NCI-H1105 (cell line): ENCODE measurements around the gene KLF15.

ENCODE experiments used
- DNase-seq: peaks from one replicate; lab custom pipeline; 2025; lab: John Stamatoyannopoulos, UW

Gene KLF15

DNA sequence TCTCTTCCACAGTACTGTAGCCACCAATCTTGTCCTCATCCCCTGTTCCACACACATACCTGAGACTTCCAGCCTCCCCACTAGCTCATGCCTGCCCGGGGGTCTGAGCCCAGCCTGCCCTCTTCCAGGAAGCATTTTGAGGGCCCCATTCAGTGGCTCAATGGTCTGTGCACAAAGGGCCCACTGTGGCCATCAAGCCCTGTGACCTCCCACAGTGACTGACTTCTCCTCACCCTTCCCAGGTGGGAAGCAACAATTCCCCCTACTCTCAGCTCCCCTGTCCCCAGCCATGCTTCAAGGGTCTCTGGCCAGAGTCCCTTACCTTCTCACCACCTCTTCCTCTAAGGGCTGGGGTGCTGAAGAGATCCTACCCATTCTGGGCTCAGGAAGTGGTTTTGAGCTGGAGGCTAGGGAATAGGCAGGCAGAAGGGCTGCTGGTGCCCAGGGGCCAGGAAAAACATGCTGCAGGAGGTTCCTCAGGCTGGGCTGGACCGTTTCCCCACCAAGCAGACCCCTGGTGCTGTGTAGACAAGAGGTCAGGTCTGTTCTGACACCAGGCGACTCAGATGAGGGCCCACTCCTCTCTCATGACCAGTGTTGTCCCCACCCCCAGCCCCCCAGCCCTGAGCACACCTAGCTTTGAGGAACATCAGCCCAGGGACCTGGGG, 3.0 kb upstream of the KLF15 start:
- DNase-seq = no peak

DNA sequence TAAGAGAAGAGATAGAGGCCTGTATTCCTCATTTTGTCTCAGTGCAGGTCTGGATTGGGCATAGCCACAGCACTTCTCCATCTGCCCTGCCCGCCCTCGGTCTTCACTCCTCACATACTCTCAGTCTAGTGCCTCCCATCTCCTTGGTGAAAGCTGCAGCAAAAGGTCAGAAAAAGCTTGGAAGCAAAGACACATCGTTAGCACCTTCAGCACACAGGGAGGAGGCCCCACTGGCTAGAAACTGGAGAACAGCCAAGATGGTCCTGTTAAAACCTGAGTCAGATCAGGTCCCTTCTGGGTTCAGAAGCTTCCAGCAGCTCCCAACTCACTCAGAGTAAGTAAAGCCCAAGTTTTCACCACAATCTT, 1.6 kb upstream of the KLF15 start:
- DNase-seq = no peak

DNA sequence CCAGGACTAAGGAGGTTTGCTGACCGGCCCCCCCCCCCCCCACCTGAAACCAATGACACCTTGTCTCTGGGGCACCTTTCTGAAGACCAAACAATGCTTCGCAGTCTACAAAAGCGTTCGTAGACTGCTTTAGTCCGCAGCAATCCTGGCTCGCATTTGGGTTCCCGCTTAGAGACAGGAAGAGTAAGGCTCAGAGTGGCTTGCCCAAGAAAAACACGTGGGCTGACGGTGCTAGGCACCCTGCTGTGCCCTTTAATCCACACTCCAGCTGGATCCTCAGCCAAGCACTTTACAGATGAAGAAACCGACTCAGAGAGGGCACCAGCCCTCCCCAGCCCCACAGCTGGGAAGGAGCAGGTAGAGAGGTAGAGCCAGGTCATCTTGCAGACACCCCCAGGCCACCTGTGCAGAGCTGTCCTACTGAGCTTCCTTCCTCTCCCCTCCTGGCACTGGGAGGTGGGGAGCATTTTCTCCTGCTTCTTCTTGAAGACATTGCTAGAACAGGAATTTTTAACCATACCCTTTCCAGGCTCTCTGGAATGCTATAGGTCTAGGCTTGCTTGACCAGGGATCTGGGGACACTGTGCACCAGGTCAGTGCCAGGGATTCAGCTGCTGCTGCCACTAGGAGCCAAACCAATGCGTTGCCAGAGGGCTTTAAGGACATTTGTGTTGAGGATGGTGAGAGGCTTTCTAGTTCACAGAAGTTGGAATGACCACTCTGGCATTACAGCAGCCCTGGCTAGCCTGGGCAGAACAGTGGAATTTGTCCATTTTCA, 1.0 kb upstream of the KLF15 start:
- peak; percentile 13 for DNase-seq

DNA sequence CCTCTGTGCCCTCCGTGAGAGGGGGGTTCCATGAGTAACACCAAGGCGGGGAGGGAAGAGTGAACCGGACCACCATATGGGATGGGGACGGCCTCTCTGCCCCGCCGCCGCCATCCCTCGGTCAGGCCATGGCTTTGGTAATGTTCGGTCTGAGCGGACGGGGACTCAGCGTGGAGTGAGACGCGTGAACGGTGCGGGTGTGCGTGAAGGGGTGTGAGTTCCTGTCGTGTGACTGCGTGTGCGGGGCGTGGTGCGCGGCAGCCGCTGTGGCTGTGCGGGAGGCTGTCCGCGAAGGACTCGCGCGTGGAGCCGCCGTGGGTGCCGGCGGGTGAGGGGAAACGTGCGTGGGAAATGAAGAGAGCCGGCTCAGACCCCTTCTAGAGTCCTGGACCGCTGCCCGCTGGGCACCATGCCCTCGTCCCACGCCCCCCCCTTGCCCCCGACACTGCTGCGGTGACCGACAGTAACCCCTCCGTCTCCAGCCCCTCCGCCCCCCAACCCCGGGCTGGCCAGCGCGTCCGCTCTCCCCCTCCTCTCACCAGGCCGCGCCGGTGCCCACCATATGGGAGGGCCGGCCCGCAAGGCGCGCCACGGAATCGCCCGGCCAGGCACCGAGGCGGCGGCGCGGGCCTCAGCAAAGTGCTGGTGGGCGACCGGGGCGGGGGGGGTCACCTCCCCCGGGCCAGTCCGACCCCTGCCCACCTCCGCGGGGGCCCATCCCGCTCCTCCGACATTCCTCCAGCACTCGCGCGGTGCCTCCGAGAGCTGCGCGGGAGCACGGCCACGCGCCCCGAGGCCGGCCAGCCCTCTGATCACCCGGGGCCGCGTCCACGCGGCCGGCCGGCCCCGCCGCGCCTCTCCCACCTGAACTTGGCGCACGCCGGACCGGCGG, 589 bp downstream of the KLF15 start:
- no peak for DNase-seq

DNA sequence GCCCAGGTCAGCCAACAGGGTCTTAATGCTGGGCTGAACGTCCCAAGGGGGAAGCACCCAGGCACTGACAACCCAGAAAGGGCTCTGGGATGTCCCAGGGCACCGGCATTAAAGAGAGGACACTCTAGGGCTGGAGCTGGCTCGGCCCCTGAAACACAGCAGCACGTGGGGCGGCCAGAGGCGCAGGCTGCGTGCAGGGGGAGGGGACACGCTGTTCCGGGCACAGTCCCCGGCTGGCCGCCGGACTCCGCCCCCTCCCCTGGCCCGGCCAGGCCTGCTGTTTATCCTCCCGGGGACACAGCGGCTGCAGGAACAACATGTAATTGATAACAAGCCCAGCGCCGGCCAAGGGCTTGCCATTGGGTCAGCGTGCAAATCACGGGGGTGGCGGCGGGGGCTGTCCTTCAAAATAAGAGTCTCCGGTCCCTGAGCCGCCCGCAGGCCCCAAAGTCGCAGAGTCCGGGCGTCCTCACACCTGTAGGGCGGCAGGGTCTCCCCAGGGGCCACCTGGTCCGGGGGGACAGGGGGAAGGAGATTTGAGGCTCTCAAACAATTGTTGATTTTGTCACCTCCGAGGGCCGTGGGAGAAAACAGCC, 1.3 kb downstream of the KLF15 start:
- DNase-seq = peak; percentile 49

DNA sequence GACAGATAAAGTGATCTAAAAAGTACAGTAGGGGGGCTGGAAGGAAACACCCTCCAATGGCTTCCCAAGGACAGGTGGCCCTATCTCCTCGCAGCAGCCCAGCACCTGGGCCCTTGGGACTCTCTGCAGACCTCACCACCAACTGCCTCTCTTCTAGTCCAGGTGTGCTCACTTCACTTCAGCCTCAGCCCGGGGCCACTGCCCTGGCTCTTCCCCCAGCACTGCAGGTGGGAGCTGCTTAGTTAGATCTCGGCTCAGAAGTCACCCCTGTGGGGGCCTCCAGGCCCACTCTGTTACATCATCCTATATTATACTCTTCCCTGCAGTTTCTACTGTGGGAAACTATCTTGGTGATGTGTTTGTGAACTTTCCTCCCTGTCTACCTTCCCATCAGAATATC, 2.0 kb downstream of the KLF15 start:
- DNase-seq = no peak

DNA sequence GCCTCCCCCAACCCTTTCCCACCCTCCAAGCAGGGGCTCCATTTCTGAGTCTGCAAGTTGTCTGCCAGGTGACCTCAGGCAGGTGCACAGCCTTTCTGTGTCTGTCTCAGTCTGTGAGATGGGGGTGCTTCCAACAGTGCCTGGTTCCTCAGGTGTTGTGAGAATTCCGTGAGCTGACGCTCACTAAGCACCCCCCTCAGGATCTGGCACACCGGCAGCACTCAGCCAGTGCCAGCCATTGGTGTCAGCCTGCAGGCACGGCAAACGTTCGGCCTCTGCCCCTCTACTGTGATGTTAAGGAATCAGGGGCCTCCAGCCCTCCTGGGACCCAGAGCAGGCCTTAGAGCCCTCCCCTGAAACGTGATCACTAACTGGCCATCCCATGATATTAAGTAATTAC, 2.4 kb downstream of the KLF15 start:
- no peak for DNase-seq

DNA sequence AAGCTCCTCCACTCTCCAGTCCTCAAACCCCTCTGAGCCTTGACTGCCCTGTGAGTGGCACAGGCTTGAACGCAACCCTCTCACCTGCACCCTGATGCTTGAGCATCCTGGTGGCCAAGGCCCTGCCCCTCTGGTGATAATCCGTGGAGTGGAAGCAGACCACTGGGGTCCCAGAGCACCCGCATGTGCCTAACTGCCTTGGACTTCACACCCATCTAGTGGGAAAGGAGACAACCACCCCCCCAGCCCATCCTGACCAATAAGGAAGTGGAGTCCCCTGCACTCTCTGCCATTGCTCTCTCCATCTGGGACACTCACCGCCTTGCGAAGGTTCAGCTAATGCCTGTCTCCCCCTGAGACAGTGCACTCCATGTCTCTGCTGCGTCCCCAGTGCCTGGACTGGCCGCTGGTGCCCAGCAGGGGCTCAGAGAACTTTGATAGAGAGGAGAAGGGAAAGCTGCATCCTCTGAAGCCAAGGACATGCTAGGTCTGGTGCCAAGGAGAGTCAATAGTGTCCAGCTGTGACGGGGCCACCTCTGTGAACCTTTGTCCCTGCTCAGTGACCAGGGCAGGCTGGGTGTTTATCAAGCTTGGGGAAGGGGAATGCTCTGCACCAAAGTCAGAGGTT, 3.4 kb downstream of the KLF15 start:
- no peak for DNase-seq

DNA sequence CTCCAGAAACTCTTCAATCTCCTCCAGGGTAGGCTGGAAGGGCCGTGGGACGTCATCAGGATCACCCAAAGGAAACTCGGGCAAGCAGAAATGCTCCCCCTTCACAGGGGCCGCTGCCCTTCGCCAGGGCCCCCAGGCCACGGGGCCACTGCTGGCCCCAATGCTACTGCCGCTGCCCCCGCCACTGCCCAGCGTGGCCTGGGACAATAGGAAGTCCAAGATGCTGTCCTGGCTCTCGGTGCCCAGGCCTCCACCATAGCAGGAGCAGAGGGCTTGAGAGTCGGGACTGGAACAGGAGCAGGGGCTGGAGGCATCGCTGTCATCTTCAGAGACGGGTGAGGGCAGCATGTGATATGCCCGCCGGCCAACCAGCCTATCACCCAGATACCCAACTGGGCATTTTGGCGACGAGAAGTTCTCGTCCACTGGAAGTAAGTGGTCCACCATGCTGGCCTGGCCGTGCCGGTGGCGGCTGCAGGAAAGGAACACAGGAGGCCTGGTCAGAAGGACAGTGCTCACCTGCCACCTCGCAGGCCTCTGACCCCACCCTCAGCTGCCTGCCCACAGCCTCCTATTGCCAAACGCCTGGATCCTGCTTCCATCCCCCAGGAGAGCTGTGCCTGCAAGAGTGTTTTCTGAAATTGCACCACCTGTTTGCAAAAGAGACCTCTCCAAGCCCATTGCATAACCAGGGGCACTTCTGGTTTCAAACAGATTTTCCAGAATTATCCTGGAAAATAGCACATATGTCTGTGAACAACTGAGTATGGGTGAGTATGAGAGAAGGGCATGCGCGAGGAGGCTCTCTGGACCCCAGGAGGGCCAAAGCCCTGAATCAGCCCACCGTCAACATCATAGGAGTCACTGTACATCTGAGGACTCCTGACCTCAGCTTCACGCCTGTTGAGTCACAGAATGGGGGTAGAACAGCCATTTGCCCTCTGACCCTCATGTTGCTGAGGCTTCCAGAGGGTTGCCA, 4.4 kb downstream of the KLF15 start:
- DNase-seq = no peak

DNA sequence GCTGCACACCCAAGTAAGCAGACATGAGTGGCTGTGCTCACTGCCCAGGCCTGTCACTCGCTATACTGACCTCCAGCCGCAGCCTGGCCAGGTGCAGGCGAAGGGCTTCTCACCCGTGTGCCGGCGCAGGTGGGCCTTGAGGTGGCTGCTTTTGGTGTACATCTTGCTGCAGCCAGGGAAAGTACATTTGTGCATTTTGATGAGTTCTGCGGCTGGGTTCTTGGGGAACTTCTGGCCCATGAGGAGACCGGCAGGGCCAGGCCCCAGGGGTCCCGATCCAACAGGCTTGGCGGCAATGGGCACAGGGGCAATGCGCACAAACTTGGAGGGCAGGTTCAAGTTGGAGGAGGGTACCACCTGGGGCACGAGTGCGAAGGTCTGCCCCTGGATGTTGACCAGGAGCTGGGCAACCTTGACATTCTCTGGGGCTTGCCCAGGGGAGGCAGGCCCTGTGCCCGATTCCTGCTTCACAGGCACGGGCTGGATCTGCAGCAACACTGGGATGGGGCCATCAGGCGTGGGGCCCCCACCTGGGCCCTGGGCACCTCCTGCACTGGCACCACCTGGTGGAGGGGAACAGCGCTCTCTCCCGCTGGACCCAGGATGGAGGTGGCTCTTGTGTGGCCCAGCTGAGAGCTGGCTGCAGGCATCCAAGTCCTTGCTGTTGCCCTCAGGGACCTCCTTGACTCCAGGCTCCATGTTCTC, 5.3 kb downstream of the KLF15 start:
- DNase-seq = no peak

DNA sequence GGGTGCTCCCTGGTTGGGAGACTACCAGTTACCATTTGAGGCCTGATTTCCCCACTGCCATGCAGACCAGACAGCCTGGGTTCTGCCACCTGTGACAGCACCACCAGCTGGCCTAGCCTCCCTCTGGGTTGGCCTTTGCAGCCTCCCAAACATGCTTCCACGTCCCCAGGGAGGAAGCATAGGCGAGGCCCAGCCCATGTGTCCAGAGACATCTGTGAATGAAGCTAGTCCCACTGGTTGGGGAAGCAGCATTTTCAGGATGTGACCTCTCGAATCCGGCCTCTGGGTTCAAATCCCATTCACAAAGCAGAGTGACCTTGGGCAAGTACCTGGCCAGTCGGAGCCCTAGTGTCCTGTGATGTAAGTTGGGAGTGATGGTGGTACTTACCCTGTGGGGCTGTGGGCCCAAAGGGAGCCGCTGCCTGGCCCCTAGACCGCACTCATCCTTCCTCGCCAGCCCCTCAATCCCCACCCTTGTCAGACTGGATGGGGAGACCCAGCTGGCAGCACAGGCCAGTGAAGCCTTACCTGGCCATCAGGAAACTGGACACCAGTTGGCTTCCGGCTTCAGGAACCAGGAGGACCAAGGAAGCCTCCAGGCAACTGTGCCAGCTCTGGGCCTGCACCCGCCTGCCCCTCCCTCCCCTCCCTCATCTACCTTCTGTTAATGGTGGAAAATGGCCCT, 6.0 kb downstream of the KLF15 start:
- DNase-seq = no peak

DNA sequence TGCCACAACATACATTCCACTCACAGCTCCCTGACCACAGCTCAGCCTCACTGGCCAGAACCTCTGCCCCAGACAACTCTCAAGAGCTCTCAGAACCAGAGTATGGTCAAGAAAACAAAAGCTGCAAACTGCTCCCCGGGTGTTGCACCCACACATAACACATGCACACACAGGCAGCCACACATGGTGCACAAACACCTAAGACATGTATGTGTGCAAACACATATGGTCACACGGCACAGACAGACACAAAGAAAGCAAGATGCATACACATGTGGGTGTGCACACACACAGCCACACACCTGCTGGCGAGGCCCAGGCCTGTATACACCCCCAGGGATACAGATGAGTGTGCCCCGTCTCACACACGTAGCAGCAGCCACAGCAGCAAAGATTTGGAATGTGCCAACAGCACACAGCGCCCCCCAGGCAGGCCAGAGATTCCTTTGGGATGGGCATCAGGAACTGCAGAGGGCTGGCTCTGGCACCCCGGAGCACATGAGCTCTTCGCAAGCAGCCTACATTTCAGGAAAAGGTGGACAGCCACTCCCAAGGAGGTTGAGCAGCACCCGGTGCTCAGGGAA, 6.6 kb downstream of the KLF15 start:
- DNase-seq = no peak

DNA sequence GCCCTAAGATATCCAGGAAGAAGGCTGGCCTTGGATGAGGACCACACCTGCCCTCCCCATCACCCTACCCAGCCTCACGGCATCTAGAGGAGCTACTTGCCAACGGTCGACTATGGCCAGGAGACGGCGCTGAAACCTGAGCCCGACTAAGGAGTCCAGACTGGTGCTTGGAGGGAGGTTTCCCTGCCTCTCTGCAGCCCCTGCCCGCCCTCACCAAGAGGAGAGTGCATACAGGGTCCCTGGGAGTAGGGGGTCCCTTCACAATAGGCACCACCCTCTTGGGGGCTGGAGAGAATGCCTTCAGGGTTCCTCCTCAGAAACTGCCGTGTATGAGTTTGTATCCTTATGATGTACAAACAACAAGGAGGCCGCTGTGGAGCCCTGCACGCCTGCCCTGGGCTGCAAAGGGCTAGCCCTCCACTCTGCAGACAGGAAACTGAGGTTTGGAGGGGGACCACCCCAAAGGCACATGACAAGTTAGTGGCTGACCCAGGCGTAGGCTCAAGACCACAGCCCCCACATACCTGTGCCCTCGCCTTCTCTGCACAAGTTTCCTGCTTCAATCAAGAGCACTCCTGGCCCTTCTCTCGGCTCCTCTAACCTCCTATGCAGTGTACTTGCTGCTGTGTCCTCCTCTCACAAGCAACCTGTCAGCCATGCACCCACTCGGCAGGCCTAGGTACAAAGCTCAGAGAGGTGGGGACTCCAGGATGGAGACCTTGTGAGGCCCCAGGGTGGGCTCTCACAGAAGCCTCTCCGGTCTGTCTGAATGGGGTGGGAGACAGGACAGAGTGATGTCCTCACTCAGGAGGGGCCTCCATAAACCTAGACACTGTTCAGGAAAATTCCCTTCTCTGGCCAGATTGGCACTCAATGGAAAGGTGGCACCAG, 7.4 kb downstream of the KLF15 start:
- DNase-seq = no peak

DNA sequence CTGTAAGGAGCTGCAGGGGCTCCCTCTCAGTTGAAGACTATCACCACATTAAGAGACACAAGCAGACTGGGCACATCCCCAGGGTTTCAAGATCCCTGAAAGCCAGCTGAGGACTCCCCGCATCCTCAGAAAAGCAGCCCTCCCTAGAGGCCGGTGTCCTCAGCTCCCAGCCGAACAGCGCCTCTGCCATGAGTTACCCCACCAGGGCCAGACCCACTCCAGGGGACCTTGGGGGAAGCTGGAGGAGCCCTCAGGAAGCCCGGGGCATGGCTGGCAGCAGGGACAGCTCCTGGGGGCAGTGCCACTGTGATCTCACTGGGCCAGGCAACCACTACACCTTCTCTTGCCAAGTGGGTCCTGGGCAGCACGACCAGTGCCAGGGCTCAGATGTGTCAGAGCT, 8.1 kb downstream of the KLF15 start:
- no peak for DNase-seq

DNA sequence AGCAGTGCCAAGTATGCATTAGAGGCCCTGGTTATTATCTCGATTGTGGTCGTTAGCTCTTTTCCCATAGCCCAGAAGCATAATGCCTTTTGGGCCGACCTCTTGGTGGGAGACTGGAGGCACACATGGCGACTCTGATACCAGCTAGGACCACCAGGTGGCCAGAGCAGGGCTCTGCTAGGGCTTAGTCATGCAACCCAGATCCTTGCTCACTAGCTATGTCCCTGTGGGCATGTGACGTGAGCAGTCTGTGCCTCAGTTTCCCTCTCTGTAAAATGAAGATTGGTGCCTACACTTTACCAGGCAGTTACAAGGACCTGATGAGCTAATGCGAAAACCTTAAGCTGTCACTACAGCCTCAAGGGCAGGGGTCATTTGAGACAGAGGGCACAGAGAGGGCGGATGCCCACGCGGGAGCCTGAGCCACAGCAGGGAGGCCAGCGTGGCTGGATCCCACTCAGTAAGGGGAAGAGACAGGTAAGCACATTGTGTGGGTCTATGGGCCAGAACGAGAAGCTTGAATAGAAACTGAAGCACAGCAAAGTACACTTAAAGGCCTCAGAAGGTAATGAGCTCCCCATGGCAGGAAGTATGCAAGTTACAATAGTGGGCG, 8.8 kb downstream of the KLF15 start:
- no peak for DNase-seq

DNA sequence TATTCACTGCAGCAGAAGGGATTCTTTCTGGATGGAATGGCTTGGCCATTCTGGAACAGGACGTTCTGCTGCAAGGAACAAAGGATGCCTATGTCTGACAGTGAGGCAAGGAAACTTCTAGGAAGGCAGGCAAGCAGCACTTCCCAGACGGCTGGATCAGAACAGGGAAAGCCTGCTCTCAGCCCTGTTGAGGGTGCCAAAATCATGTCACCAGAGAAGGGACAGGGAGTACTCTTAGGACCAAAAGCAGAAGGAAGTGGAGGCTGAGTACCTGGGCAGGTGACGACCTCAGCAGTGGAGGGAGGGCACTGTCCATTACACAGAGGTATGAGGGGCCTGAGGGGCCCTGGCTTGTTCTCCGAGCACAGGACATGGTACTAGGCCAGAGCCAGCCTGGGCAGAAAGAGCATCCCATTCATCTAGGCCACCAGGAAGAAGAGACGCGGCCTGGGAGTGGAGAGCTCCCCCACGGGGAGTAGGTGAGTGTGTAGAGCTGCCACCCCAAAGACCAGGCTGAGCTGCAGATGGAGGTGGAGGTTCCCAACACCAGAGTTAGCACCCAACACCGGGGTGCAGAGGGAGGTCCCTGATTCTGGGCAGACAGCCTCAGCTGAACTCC, 9.6 kb downstream of the KLF15 start:
- no peak for DNase-seq

DNA sequence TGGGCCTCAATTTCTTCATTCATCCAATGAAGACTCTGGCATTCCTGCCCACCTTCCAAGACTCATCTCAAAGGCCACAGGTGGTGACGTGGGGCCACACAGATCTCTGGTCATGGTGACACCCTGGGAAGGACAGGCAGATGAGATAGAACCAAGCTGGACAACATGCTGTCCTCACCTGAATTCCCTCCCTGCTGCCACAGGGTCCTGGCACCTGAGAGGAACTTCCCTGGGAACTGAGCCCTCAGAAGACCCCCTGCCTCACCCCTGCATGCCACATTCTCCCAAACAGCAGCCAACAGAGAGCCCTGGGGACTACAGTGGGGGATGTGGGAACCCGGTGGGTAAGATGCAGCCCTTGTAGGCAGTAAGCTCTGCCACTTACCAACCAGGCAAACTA, 10.7 kb downstream of the KLF15 start:
- no peak for DNase-seq
